Stimulated activated CD8-positive, alpha-beta memory T cell treated with anti-CD3 and anti-CD28 coated beads, Interleukin-12 subunit alpha, Interleukin-12 subunit beta, amount 100 ng/mL, for 24 hours (primary cell): ENCODE measurements around the gene FNDC11.

Experiments
- DNase-seq: peaks from one replicate; pipeline ENCODE4 v3.0.0-alpha.2; 2020; ENCODE audit errors: extremely low read depth

The FNDC11 gene

DNA sequence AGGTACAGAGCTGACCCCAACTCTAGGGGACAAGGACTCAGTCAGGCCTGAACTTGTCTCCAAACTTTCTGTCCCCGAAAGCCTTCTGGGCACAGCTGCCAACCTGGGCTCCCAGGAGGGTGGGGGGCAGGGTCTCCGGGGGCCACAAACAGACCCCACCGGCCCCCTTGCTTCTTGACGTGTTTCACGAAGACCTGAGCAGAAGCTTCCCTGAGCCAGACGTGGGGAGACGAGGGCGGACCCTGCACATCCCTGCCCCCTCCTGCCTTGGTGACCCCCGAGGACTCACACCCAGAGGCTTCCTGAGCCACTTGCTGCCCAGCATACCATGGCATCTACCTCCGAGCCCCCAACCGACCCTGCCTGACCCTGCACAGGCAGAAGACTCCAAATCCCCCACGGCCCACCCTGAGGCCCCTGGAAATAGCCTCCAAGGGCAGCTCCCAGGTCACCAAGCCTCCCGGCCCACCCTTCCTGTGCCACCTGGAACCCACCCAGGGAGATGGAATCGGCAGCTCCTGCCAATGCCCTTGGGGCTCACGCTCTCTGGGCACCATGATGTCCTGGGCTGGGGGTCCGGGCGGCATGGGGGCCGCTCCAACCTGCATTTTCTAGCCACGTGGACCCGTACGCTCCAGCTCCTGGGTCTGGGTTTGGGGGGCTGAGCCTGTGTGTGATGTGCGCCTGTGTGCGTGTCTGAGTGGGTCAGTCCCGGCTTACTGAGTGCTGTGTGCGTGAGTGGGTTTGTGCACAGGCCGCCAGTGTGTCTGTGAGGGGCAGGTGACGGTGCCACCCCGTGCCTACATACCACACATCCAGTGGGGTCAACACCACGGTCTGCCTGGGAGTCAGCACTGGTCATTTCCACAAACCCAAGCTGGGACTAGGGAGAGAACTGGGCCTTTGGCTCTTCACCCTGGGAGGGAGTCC, 14.3 kb upstream of the FNDC11 start:
- DNase-seq = no peak

DNA sequence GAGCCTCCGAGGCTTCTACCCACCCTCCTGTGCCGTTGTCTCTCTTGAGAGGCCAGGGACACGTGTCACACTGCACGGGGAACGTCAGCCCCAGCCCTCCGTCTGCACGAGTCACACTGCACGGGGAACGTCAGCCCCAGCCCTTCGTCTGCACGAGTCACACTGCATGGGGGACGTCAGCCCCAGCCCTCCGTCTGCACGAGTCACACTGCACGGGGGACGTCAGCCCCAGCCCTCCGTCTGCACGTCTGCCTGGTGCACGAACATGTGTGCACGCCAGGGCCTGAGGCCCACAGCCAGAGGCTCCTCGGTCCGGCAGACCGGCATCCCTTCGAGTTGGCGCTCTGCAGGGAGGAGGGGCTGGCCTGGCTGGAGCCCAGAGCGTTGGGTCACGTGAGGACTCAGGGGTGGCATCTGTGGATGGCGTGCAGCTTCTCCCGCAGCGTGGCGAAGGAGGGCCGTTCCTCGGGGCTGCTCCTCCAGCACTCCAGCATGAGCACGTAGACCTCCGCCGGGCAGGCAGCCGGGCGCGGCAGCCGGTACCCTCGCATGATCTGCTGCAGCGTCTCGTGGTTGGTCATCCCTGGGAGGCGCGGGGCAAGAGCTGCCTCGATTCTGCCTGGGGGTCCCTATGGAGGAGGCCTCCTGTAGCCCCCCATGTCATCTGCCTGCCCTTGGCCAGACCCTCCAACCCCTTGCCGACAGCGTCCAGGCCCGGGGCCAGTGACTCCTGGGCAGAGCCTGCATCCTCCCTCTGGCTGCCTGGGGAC, 13.4 kb upstream of the FNDC11 start:
- DNase-seq = no peak

DNA sequence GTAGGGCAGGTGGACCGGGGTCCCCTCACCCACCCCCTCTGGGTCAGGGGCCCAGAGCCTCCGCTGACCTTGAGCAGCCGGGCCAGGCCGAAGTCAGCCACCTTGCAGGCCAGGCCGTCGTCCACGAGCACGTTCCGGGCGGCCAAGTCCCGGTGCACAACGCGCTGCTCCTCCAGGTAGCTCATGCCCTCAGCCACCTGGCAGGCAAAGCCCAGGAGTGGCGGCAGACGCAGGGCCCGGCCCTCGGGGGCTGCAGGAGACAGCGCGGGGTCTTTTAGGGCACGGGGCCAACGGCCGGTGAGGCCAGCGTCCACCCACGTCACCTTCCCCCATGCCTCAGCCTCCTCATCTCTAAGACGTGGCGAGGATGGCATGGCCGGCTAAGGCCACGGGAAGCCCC, 12.6 kb upstream of the FNDC11 start:
- DNase-seq = no peak

DNA sequence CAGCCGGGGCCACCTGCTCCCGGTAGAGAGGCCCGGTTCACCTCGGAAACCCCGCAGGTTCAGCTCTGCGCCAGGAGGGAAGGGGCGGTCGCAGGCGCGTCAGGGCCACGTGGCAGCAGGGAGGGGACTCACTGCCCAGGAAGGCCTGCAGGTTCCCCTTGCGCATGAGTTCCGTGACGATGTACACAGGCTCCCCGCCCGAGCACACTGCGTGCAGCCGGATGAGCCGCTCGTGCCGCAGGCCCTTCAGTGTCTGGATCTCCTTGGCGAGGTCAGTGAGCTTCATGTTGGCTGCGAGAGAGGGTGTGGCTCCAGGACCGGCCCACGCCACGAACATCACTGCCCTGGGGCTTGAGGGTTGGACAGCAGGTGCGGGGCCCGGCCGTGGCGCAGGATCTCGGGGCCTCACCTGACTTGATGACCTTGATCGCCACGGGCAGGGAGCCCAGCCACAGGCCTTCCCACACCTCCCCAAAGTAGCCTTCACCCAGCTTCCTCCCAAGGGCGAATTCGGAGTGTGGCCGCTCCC, 11.9 kb upstream of the FNDC11 start:
- DNase-seq = no peak

DNA sequence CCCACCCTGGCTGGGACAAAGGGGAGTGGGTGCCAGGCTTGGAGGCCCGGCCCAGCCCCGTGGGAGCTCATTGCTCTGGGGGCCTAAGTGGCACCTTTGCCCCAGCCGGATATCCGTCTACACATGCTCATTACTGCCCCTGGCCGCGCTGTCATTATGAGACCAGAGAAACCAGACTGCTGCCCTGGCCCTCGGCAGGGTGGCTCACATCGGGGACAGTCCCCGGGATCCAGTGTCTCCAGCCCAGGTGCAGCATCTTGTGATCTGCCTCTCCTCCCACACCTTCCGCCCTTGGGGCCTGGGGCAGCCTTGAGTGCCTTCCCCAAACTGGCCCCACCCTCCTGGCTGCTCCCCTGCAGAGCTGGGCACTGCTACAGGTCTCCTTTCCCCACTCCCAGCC, 11.3 kb upstream of the FNDC11 start:
- no peak for DNase-seq

DNA sequence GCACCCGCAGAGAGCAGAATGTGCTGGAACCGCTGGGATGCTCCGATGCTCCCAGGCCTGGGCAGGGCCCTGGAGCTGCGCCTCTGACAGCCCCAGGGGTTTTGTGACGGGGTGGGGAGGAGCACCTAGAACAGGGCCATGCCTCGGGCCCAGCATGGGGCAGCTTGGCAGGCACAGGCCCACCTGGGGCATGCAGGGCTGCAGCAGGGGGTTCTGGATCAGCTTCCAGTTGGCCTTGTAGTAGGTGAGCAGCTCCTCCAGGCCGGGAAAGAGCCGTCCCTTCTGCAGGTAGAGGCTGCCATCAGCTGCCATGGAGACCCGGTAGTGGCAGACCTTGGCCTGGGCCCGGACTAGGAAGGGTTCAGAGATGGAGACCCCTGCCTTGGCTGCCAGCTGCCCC, 10.8 kb upstream of the FNDC11 start:
- DNase-seq = no peak

DNA sequence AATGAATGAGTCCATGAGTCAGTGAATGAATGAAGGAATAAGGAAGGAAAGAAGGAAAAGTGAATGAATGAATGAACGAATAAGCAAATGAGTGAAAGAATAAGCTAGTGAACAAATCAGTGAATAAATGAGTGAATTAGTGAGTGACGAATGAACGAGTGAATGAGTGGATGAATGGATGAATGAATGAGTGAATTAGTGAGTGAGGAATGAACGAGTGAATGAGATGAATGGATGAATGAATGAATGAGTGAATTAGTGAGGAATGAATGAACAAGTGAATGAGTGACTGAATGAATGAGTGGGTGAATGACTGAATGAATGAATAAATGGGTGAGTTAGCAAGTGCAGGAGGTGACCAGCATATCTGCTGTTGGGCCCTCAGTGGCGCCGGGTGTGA, 10.2 kb upstream of the FNDC11 start:
- DNase-seq = no peak

DNA sequence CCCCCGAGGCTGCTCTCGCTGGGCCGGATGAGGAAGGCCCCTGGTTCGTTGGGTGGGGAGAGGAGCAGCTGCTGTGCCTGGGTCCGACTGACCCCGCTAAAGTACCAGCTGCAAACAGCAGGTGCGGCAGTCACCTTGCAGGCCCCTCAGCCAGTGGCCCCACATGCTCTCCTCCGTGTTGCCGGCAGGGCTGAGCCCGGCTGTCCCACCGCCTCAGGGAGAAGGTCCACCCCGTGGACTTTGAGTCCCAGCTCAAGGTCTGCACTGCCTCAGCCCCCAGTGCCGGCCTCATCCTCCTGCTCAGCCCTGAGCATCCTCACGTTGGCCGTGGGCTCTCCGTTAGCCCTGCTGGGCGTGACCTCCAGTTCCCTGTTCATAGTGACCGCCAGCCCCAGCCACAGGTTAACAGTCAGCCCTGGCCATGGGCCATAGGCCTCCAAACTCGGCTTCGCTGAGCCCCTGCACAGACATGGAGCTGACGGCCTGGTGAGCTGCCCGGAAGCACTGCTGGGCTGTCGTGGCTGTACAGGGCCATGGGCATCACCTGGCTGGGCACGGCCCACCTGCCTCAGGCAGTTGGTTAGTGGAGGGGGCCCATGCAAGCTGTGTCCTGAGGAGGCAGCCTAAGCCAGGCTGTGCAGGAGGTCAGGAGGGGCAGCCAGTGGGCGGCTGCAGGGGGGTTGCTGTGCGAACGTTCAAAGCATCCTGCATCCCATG, 9.6 kb upstream of the FNDC11 start:
- DNase-seq = no peak

DNA sequence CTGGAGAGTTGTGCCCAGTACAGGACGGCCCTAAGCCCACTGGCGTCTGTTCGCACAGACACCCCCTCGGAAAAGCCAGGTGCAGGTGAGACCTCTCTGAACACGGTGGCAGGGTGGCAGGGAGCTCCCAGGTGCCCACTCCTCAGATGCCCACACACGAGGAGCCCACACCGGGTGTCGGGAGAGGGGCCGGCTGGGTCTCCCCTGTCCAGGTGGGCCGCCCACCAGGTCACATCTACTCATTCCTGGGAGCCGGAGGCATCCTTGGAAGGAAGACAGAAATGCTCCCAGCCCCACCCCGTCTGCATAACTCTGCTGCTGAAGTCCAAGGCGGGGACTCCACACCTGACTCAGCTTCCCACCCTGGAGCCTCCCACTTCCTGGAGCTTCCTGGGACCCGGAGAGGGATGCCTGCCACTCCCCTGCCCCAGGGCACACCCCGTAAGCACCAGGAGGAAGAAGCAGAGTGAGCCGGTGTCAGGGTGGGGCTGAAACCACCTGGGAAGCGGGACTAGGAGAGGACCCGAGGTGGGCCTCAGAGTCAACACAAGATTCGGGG, 8.9 kb upstream of the FNDC11 start:
- no peak for DNase-seq

DNA sequence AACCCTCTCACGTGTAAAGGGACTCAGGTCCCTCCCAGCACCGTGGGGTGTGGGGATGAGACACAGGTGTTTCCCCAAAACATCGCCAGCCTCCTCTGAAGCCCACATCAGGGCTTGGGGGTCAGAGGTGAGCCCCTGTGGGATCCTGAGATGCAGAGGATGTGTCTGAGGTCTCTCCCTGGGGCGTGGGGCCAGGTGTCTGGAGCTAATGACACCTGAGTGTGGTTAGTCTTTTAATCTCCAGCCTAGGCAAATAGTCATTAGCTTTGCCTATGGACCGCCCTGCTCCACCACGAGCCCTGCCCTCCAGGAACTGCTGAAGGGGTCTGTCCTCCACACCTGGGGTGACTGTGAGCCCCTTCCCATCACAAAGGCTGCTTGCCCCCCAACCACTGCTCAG, 8.1 kb upstream of the FNDC11 start:
- DNase-seq = no peak

DNA sequence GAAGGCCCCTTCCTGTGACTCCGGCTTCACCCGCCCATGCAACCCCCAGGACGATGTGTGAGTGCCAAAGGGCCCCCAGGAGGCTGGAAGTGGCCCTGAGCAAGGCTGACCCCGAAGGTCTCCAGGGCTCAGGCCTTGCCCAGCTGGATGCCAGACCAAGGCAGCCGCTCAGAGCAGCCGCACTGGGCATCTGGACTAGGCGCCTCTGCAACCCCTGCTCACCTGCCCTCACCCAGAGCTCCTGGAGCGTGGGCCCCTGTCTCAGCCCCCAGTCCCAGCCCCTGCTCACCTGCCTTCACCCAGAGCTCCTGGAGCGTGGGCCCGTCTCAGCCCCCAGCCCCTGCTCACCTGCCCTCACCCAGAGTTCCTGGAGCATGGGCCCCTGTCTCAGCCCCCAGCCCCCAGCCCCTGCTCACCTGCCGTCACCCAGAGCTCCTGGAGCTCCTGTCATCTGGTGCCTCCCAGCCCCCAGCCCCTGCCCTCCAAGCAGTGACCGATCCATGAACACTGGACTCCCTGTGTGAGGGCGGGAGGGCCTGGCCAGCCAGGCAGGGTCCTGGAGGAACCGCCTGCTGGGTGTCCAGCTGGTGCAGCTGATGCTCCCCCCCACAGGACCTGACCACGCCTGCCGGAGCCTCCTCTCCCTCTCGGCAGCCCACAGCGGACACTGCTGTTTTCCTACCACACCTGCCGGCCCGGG, 7.6 kb upstream of the FNDC11 start:
- DNase-seq = no peak

DNA sequence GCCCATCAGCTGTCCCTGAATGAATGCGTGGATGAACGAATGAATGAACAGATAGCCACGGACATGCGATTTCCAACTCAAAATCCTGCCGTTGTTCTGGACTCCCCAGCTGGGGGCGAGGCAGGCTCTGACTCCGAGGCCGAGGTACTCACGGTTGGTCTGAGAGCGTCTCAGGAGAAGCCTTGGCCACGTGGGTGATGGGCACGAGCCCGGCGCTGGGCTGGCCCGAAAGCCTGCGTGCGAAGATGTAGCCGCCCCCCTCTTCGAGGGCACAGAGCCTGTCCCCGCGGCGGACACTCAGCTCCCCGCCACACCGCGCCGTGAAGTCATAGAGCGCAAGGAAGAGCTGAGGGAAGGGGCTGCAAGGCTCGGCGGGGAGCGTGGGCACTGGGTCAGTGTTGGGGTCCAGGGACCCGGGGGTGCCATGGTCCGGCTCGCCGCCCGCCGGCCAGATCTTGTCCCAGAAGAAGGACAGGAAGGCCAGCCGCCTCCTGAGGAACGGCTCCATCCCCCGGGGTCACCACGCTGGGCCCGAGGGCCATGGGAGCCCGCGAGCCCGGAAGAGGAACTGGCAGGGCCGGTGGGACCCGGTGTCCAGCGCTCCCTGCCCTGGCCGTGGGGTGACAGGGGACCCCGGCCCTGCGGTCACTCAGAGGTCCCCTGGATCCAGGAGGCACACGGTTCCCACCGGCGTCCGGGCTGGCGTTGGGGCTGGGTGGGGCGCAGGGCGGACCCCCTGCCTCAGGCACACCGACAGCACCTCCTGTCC, 6.8 kb upstream of the FNDC11 start:
- DNase-seq = no peak

DNA sequence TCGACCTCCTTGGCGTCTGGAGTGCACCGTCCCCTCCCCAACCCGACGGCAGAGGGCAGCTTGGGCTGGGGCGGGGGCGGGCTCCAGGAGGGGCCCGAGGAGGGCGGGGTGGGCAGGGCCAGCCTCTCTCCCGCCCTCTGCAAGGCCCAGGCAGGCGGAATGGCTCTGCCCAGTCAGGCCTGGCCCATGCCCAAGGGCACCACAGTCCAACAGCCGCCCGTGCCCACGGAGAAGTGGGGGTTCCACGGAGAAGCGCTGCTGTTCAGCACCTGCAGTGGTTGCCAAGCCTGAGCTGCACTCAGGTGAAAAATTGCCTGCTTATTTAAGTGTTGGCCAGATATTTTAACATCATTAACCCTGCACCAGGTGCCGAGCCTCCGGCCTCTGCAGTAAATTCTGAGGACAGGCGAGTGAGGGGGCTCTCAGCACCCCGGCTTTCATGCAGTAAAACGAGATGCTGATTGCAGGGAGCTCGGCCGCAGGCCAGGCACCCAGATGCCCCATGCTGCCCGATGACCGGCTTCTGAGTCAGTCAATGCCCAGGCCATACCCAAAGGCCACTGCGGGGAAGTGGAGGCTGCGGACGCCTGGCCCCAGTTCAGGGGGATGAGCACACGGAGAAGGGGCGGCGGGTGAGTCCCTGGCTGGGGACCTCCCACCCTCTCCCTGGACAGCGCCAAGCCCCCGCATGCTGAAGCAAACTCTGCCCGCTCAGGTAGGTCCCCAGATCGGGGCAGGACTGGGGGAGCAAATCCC, 6.1 kb upstream of the FNDC11 start, which contains the start of gene SRMS:
Gene SRMS, minus strand, starts transcription at position 25 of the 756 bp plus-strand sequence. CDS start 286 bp downstream, outside the sequence.
- DNase-seq = no peak

DNA sequence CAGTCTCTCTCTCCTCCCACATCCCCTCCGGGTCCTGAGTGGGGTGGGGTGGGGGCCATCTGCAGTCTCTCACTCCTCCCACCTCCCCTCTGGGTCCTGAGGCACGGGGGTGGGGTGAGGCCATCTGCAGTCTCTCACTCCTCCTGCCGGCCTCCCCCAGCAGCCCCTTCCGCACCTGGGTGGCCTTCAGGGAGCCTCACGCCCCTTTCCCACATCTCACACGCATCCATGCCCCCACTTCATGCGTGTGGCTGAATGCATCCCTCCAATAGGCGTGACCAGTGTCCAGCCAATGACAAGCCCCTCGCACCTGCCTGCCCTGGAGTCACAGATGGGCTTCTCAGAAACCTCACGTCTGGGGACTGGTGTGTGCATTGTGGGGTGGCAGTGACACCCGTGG, 5.4 kb upstream of the FNDC11 start:
- no peak for DNase-seq

DNA sequence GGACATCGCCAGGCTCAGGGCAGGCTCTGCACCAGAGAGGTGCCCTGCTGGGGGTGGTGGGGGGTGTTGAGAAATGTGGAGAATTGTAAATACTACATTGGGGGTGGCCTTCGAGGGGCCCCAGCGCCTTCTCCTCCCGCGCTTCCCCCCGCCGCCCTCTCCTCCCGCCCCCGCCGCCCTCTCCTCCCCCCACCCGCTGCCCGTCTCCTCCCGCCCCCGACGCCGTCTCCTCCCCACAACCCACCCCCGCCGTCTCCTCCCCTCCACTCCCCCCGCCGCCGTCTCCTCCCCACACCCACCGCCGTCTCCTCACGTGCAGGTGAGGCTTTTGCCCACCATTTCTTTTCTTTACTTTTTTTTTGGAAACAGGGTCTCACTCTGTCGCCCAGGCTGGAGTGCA, 4.9 kb upstream of the FNDC11 start:
- DNase-seq = no peak

DNA sequence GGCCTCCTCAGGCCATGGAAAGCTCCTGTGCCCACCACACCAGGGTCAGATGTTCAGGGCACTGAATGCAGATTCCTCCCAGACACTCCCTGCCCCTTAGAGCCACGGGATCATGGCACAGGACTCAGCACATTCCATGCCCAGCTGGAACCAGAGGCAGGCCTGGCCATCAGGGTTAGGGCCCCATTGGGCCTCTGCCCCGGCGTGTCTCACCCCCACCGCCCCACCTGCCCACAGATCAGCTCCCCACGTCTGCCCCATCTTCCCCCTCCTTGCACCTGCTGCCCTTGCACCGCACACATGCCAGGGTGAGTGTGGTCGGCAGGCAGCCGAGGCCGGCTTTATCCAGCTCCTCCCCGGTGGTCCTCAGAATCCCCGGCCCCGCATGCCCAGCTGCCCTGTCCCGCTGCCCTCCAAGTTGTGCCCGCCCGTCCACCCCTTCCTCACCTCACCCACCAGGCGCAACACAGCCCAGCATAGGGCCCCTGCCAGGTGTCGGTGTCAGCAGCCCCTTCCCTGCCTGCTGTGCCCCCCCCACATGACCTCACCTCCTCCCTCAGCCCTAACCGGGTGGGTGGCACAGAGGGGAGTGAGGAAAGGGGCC, 4.2 kb upstream of the FNDC11 start:
- DNase-seq = no peak

DNA sequence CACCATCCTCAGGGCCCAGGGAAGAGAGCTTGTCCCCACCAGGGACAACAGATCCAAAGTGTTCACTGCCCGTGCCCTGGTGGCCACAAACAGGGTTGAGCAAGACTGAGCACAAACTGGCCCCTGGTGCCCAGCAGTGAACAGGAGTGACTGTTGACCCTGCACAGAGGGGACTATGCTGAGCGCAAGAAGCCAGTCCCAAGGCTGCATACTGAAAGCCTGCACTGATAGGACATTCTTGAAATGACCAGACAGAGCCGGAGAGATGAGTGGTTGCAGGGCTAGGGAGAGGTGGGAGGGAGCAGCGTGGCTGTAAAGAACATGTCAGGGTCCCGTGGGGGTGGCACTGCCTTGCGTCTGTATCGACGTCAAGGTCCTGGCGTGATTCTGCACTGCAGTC, 2.9 kb upstream of the FNDC11 start:
- no peak for DNase-seq

DNA sequence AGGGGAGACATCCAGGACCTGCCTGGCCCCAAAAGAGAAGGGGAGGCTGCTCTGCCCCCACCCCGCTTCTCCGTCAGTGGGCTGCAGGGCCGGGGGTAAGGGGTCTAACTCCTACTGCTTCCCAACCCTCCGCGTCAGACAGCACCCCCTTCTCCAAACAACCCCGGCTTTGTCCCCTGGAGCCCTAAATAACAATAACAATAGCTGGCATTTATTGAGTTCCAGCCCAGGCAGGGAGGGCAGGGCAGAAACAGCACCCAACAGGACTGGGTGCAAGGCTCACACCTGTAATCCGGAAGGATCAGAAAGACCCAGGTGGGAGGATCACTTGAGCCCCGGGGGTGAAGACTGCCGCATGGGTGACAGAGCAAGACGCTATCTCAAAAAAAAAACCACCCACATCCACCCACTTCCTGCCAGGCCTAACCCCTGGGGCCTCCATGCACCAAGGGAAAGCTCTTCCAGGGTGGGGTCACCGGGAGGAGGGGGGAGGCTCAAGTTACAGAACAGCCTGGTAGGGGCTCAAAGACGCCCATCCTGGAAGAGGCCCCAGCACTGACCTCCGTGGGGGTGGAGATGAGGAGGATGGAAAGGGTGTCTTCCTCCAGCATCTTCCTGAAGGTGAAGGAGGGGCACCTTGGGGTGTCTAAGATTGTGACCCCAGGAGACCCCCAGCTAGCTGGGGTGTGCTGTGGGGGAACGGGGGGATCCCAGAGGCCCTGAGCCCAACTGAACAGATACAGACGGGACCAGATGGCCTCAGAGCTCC, 1.3 kb upstream of the FNDC11 start:
- no peak for DNase-seq
